H1 (cell line): ENCODE measurements around the gene IQSEC3. TPM values are rescaled to one million over a fixed set of nuclear protein-coding genes. Genes with fewer than 3 reads are reported as not detected.

ENCODE experiments used
- CHD2 ChIP-seq: IDR thresholded peaks from 2 replicates; pipeline ENCODE4 v1.6.1; 2012; ENCODE audit warnings: low read length, improper control_type of control experiment
- CREB1 ChIP-seq: IDR thresholded peaks from 2 replicates; pipeline ENCODE4 v1.6.1; 2012; ENCODE audit warnings: inconsistent platforms
- HDAC6 ChIP-seq: IDR thresholded peaks from one replicate; pipeline ENCODE4 v1.7.1; 2012; ENCODE audit warnings: low read depth, mild to moderate bottlenecking, inconsistent platforms, low read length, moderate library complexity
- RBBP5 ChIP-seq: IDR thresholded peaks from 2 replicates; pipeline ENCODE4 v1.7.1; 2012; ENCODE audit warnings: low read depth, mild to moderate bottlenecking, inconsistent platforms, low read length, moderate library complexity, borderline replicate concordance
- SP2 ChIP-seq: IDR thresholded peaks from 2 replicates; pipeline ENCODE4 v1.6.1; 2012; ENCODE audit warnings: mild to moderate bottlenecking, low read length, inconsistent platforms
- polyA plus RNA-seq, 7 experiments: library from polyadenylated mRNA; depleted of rRNA in 3 of 7; stranded (reverse) in 5 of 7; unstranded in 2 of 7; fragments of >200 nt in 5 of 7; fragments of 200-250 nt in 2 of 7; gene quantifications; 1 replicate in 5 of 7; 2 replicates in 1 of 7; 4 replicates in 1 of 7; pipeline versions ENCODE4 v1.2.1 to v1.2.3, GENCODE V29; 2011 to 2013; ENCODE audit warnings: missing spikeins in 2 of 7, mixed read lengths in 2 of 7
- total RNA-seq: library from RNA; stranded (reverse); fragmentation: NEBNext Ultra II Directional; extraction: Animal tissue kit (Norgen Biotek cat#: 25700); gene quantifications from 2 replicates; pipeline ENCODE4 v1.2.1, GENCODE V29; 2021

Gene IQSEC3
- total and polyA plus RNA-seq, 2 of the 8 experiments (the other 6 are each of a cell fraction or from before 2014, with no cell fraction given), result 1.2 to 3.1 TPM

DNA sequence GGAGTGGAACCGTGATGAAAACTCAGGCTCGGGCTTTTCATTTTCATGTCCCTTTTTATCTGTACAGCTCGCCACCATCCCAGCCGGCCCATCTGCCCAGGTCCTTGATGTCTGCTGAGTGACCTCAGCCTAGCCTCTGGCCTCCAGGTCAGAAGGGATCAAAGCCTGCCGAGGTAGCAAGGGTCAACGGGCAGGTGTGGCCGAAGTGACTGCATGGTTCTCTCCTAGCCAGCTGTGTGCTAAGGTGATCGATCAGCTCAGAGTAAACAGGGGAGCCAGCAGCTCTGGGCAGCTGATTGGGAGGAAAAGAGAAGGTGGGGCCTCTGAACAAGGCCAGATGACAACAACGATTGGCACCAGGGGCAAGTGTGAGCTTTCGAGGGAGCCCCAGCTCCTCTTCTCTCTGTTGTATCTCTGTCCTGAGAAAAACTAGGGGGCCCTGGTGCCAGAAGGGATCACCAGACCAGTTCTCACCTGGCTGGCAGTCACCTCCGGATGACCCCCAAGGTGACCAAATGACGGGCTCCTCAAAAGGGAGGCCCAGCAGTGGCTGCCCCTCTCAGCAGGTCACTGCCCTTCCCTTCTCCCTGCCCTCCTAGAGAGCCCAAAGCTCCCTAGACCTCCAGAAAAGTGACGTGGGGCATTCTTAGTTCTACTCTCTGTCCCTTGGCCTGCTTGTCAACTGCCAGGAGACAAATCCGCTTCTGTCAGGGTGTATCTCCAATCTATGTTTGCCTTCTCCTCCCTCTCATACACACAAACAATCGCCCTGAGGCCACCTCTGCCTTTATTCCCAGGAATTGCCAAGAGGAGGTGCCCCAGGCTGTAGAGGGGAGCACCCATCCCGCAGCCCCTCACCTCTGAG is 143.9 kb downstream of the IQSEC3 start (continued):
- TF ChIP-seq CREB1 (no peak), CHD2 (no peak), RBBP5 (no peak), SP2 (no peak), HDAC6 (no peak)
